GM23338 (cell line): Measurements from ENCODE around the gene EPC1. TPM values are rescaled to one million over a fixed set of nuclear protein-coding genes. Genes with fewer than 3 reads are reported as not detected.

Experiments used
- ATAC-seq: fragments of 200-7000 bp; cut with Tn5 transposase; 3 replicates; pipeline ENCODE4 v1.9.1; 2020
- DNase-seq: peaks from one replicate; pipeline ENCODE4 v3.0.0-alpha.2; 2015; ENCODE audit warnings: low spot score
- H2AFZ ChIP-seq: fragments of 200-600 bp; sonication (generic); 2 replicates; pipeline ENCODE4 v1.8.0; 2016; ENCODE audit warnings: antibody characterized with exemption, mild to moderate bottlenecking, moderate library complexity
- H3F3A ChIP-seq: fragments of 200-600 bp; sonication (generic); replicated peaks from 2 replicates; pipeline ENCODE4 v1.8.0; 2017; ENCODE audit warnings: antibody characterized with exemption, mixed run types, low read depth
- H3K27ac ChIP-seq: fragments of 200-600 bp; sonication (generic); 2 replicates; pipeline ENCODE4 v1.6.1; 2016; ENCODE audit warnings: low read depth
- H3K27me3 ChIP-seq: fragments of 200-600 bp; sonication (generic); 2 replicates; pipeline ENCODE4 v1.8.0; 2016; ENCODE audit warnings: mild to moderate bottlenecking, mixed run types, moderate library complexity; ENCODE audit not compliant: insufficient read depth
- H3K36me3 ChIP-seq: fragments of 200-600 bp; sonication (generic); 2 replicates; pipeline ENCODE4 v1.8.0; 2016; ENCODE audit warnings: mild to moderate bottlenecking; ENCODE audit not compliant: insufficient read depth
- H3K4me1 ChIP-seq: fragments of 200-600 bp; sonication (generic); 2 replicates; pipeline ENCODE4 v1.8.0; 2016; ENCODE audit warnings: mild to moderate bottlenecking, moderate library complexity; ENCODE audit not compliant: insufficient read depth
- H3K4me2 ChIP-seq: fragments of 200-600 bp; sonication (generic); 2 replicates; pipeline ENCODE4 v1.7.1; 2017; ENCODE audit warnings: mixed run types
- H3K4me3 ChIP-seq: fragments of 200-600 bp; sonication (generic); 2 replicates; pipeline ENCODE4 v1.6.1; 2016; ENCODE audit warnings: mixed run types
- H3K79me2 ChIP-seq: fragments of 200-600 bp; sonication (generic); replicated peaks from 2 replicates; pipeline ENCODE4 v1.8.0; 2017; ENCODE audit warnings: mild to moderate bottlenecking; ENCODE audit not compliant: insufficient read depth
- H3K9me2 ChIP-seq: fragments of 200-600 bp; sonication (generic); 2 replicates; pipeline ENCODE4 v1.8.0; 2017; ENCODE audit not compliant: insufficient read depth
- H4K20me1 ChIP-seq: fragments of 200-600 bp; sonication (generic); replicated peaks from 2 replicates; pipeline ENCODE4 v1.8.0; 2017; ENCODE audit warnings: mild to moderate bottlenecking; ENCODE audit not compliant: insufficient read depth
- H3K27ac Mint-ChIP-seq: 2 replicates; pipeline ENCODE4 v1.8.0; 2020; ENCODE audit warnings: inconsistent platforms, mild to moderate bottlenecking, moderate library complexity, mixed read lengths
- H3K27me3 Mint-ChIP-seq: 3 replicates; pipeline ENCODE4 v1.8.0; 2022; ENCODE audit warnings: low read depth, mild to moderate bottlenecking, moderate library complexity, mixed read lengths, inconsistent platforms; ENCODE audit not compliant: insufficient read depth, poor library complexity
- H3K36me3 Mint-ChIP-seq: 3 replicates; pipeline ENCODE4 v1.8.0; 2021; ENCODE audit warnings: low read depth, mild to moderate bottlenecking, inconsistent platforms, moderate library complexity, mixed read lengths
- H3K4me1 Mint-ChIP-seq: 3 replicates; pipeline ENCODE4 v1.8.0; 2020; ENCODE audit warnings: mild to moderate bottlenecking, inconsistent platforms, mixed read lengths
- H3K4me3 Mint-ChIP-seq: 3 replicates; pipeline ENCODE4 v1.8.0; 2021; ENCODE audit warnings: moderate library complexity, mild to moderate bottlenecking, inconsistent platforms, mixed read lengths
- H3K9me3 Mint-ChIP-seq: 3 replicates; pipeline ENCODE4 v1.8.0; 2020; ENCODE audit warnings: moderate library complexity, mild to moderate bottlenecking, inconsistent platforms, mixed read lengths
- CREB1 ChIP-seq: fragments of 250-450 bp; sonication (Bioruptor Pico); IDR thresholded peaks from 2 replicates; pipeline ENCODE4 v1.5.0; 2020; ENCODE audit warnings: low read depth, mild to moderate bottlenecking, moderate library complexity
- EZH2 ChIP-seq: fragments of 200-600 bp; sonication (generic); IDR thresholded peaks from one replicate; pipeline ENCODE4 v1.8.0; 2017; ENCODE audit warnings: antibody characterized with exemption, mild to moderate bottlenecking, low read depth; ENCODE audit not compliant: unreplicated experiment
- EZH2phosphoT487 ChIP-seq: fragments of 200-600 bp; sonication (generic); IDR thresholded peaks from one replicate; pipeline ENCODE4 v1.8.1; 2018; ENCODE audit warnings: antibody characterized with exemption; ENCODE audit not compliant: unreplicated experiment
- JUNB ChIP-seq: IDR thresholded peaks from one replicate; pipeline ENCODE4 v1.6.1; 2016; ENCODE audit warnings: antibody characterized with exemption; ENCODE audit not compliant: unreplicated experiment
- NANOG ChIP-seq: IDR thresholded peaks from 2 replicates; pipeline ENCODE4 v1.6.1; 2016; ENCODE audit warnings: antibody characterized with exemption, borderline replicate concordance
- POLR2AphosphoS5 ChIP-seq: IDR thresholded peaks from 2 replicates; pipeline ENCODE4 v1.6.1; 2016; ENCODE audit warnings: antibody characterized with exemption, low read depth
- STAT1 ChIP-seq: IDR thresholded peaks from one replicate; pipeline ENCODE4 v1.6.1; 2016; ENCODE audit warnings: antibody characterized with exemption; ENCODE audit not compliant: unreplicated experiment
- ZNF331 ChIP-seq: fragments of 250-450 bp; sonication (Bioruptor Pico); IDR thresholded peaks from 2 replicates; pipeline ENCODE4 v1.5.0; 2020; ENCODE audit warnings: low read depth, mild to moderate bottlenecking, moderate library complexity
- polyA plus RNA-seq: library from polyadenylated mRNA; unstranded; fragments of >200 nt; fragmentation: Nextera tagmentation; extraction: Ambion mirVana; gene quantifications from 2 replicates; pipeline ENCODE4 v1.2.1, GENCODE V29; 2016
- total RNA-seq: library from RNA; depleted of rRNA; stranded (reverse); fragments of >200 nt; shearing (Covaris generic); gene quantifications from 2 replicates; pipeline ENCODE4 v1.2.3, GENCODE V29; 2014
- TF ChIP-seq, protein P1 (sequence below), 2 experiments: fragments of 200-600 bp in 1 of 2; sonication (generic) in 1 of 2; conservative IDR thresholded peaks; 2 replicates each; pipeline versions ENCODE4 v1.5.1 to v1.6.1; 2016 to 2017; ENCODE audit warnings: antibody characterized with exemption in 2 of 2, low read depth in 2 of 2, mild to moderate bottlenecking in 2 of 2, moderate library complexity in 1 of 2
- TF ChIP-seq, protein P2 (sequence below): IDR thresholded peaks from 2 replicates; pipeline ENCODE4 v1.6.1; 2016; ENCODE audit warnings: antibody characterized with exemption
- TF ChIP-seq, protein P3 (sequence below): fragments of 250-450 bp; sonication (Bioruptor Pico); IDR thresholded peaks from 2 replicates; pipeline ENCODE4 v1.5.0; 2020; ENCODE audit warnings: mild to moderate bottlenecking, moderate library complexity

Gene EPC1
- total and polyA plus RNA-seq, 2 experiments from 2014 or later = 24.1 to 25.9 TPM

DNA sequence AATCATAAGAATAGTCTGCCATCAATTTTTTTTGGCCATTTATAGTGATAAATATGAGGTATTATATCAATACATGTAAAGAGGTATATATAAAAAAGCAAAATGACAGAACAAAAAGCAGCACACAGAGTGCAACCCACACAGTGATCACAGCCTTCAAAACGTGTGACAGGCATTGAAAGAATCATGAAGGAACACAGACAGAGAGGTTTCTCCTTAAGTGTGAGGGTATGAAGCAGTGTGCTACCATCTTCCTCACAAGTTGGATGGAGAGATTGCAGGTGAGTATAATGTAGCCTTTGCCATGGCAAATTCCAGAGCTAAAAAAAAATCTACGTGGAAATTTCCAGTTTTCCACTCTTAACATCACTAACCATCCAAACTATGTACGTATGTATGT lies 19.6 kb upstream of the EPC1 start (continued):
- TF ChIP-seq, protein P1, sequence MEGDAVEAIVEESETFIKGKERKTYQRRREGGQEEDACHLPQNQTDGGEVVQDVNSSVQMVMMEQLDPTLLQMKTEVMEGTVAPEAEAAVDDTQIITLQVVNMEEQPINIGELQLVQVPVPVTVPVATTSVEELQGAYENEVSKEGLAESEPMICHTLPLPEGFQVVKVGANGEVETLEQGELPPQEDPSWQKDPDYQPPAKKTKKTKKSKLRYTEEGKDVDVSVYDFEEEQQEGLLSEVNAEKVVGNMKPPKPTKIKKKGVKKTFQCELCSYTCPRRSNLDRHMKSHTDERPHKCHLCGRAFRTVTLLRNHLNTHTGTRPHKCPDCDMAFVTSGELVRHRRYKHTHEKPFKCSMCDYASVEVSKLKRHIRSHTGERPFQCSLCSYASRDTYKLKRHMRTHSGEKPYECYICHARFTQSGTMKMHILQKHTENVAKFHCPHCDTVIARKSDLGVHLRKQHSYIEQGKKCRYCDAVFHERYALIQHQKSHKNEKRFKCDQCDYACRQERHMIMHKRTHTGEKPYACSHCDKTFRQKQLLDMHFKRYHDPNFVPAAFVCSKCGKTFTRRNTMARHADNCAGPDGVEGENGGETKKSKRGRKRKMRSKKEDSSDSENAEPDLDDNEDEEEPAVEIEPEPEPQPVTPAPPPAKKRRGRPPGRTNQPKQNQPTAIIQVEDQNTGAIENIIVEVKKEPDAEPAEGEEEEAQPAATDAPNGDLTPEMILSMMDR (conservative IDR thresholded peaks at IDR 0.05; ENCODE audit: low read depth in 2 of 2) = no peak

DNA sequence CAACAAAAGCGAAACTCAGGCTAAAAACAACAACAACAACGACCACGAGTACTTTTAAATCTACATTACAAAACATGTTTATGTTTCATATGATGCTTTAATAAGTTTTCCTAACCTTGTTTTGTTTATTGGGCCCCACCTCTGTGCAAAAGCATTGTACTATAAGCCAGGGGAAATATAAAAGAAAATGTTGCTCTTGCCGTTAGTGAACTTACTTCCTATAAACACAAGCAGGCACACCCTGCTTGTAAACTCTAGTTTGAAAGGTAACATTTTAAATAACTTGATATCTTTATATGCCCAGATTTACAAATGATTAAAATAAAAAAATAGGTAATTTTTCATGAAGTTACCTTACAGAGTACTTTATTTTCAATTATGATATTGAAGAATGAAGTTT lies 19.2 kb upstream of the EPC1 start:
- no peak overlapping the region for H3K27ac ChIP-seq
- no peaks in the 10 kb centered on the region for H3K9me2 ChIP-seq
- no peaks in the 10 kb centered on the region for H4K20me1 ChIP-seq
- no peak overlapping the region for H3K4me3 ChIP-seq
- no peaks in the 10 kb centered on the region for H3K9me3 Mint-ChIP-seq
- DNase-seq = no peak
- no peaks in the 10 kb centered on the region for H3K36me3 Mint-ChIP-seq
- peaks cover 16% of the 10 kb centered on the region for H3K4me1 ChIP-seq
- peaks cover 24% of the 10 kb centered on the region for H3K4me1 Mint-ChIP-seq
- no peak overlapping the region for H3K4me3 Mint-ChIP-seq
- no peak overlapping the region for H3K4me2 ChIP-seq
- H3K27me3 ChIP-seq = no peaks in the 10 kb centered on the region
- H3F3A ChIP-seq = no peaks in the 10 kb centered on the region
- H3K27me3 Mint-ChIP-seq = no peaks in the 10 kb centered on the region
- H2AFZ ChIP-seq = no peak overlapping the region
- no peak overlapping the region for H3K27ac Mint-ChIP-seq
- H3K36me3 ChIP-seq = no peaks in the 10 kb centered on the region
- no peak for ATAC-seq
- peaks cover 36% of the 10 kb centered on the region for H3K79me2 ChIP-seq
- TF ChIP-seq STAT1 (no peak), NANOG (no peak), EZH2 (no peak), JUNB (no peak), EZH2phosphoT487 (no peak), ZNF331 (no peak), CREB1 (CRISPR knock-in tag) (no peak), POLR2AphosphoS5 (no peak)
- TF ChIP-seq, protein P2, sequence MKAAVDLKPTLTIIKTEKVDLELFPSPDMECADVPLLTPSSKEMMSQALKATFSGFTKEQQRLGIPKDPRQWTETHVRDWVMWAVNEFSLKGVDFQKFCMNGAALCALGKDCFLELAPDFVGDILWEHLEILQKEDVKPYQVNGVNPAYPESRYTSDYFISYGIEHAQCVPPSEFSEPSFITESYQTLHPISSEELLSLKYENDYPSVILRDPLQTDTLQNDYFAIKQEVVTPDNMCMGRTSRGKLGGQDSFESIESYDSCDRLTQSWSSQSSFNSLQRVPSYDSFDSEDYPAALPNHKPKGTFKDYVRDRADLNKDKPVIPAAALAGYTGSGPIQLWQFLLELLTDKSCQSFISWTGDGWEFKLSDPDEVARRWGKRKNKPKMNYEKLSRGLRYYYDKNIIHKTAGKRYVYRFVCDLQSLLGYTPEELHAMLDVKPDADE = no peak
- TF ChIP-seq, protein P1 (conservative IDR thresholded peaks at IDR 0.05; ENCODE audit: low read depth in 2 of 2) = no peak
- TF ChIP-seq, protein P3, sequence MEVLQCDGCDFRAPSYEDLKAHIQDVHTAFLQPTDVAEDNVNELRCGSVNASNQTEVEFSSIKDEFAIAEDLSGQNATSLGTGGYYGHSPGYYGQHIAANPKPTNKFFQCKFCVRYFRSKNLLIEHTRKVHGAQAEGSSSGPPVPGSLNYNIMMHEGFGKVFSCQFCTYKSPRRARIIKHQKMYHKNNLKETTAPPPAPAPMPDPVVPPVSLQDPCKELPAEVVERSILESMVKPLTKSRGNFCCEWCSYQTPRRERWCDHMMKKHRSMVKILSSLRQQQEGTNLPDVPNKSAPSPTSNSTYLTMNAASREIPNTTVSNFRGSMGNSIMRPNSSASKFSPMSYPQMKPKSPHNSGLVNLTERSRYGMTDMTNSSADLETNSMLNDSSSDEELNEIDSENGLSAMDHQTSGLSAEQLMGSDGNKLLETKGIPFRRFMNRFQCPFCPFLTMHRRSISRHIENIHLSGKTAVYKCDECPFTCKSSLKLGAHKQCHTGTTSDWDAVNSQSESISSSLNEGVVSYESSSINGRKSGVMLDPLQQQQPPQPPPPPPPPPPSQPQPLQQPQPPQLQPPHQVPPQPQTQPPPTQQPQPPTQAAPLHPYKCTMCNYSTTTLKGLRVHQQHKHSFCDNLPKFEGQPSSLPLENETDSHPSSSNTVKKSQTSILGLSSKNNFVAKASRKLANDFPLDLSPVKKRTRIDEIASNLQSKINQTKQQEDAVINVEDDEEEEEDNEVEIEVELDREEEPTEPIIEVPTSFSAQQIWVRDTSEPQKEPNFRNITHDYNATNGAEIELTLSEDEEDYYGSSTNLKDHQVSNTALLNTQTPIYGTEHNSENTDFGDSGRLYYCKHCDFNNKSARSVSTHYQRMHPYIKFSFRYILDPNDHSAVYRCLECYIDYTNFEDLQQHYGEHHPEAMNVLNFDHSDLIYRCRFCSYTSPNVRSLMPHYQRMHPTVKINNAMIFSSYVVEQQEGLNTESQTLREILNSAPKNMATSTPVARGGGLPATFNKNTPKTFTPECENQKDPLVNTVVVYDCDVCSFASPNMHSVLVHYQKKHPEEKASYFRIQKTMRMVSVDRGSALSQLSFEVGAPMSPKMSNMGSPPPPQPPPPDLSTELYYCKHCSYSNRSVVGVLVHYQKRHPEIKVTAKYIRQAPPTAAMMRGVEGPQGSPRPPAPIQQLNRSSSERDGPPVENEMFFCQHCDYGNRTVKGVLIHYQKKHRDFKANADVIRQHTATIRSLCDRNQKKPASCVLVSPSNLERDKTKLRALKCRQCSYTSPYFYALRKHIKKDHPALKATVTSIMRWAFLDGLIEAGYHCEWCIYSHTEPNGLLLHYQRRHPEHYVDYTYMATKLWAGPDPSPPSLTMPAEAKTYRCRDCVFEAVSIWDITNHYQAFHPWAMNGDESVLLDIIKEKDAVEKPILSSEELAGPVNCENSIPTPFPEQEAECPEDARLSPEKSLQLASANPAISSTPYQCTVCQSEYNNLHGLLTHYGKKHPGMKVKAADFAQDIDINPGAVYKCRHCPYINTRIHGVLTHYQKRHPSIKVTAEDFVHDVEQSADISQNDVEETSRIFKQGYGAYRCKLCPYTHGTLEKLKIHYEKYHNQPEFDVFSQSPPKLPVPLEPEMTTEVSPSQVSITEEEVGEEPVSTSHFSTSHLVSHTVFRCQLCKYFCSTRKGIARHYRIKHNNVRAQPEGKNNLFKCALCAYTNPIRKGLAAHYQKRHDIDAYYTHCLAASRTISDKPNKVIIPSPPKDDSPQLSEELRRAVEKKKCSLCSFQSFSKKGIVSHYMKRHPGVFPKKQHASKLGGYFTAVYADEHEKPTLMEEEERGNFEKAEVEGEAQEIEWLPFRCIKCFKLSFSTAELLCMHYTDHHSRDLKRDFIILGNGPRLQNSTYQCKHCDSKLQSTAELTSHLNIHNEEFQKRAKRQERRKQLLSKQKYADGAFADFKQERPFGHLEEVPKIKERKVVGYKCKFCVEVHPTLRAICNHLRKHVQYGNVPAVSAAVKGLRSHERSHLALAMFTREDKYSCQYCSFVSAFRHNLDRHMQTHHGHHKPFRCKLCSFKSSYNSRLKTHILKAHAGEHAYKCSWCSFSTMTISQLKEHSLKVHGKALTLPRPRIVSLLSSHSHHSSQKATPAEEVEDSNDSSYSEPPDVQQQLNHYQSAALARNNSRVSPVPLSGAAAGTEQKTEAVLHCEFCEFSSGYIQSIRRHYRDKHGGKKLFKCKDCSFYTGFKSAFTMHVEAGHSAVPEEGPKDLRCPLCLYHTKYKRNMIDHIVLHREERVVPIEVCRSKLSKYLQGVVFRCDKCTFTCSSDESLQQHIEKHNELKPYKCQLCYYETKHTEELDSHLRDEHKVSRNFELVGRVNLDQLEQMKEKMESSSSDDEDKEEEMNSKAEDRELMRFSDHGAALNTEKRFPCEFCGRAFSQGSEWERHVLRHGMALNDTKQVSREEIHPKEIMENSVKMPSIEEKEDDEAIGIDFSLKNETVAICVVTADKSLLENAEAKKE (CRISPR knock-in tag) = no peak
